HG02759 (cell line): ENCODE results near the gene CTSZ.
A peak's percentile ranks its signal among the peaks of the same experiment; 100 is the strongest.
"Not testable (repeated sequence)": the region's sequence is repeated elsewhere in the genome, so short reads cannot be mapped to it uniquely, and the experiment has no call there.

ENCODE experiments used
- ATAC-seq: cut with Tn5 transposase; IDR thresholded peaks from one replicate; pipeline ENCODE4 v1.9.1; 2021; ENCODE audit warnings: mild to moderate bottlenecking, moderate library complexity; ENCODE audit not compliant: unreplicated experiment

CTSZ gene

GRCh38 chr20:59014680-59015389, 7.8 kb upstream of the CTSZ start:
- ATAC-seq, result no peak

- ATAC-seq, result no peak
Observed at GRCh38 chr20:59013959-59014608, 7.0 kb upstream of the CTSZ start.

- ATAC-seq, result no peak
Observed at GRCh38 chr20:59013031-59013951, 6.2 kb upstream of the CTSZ start.

- not testable (repeated sequence) for ATAC-seq
Observed at GRCh38 chr20:59011874-59012157, 4.8 kb upstream of the CTSZ start.

- ATAC-seq, result no peak
Observed at GRCh38 chr20:59010995-59011873, 4.2 kb upstream of the CTSZ start.

GRCh38 chr20:59010321-59010994, 3.4 kb upstream of the CTSZ start:
- ATAC-seq, result no peak

GRCh38 chr20:59008715-59009336, 1.8 kb upstream of the CTSZ start:
- ATAC-seq, result no peak

- peak; percentile 36 for ATAC-seq
Observed at GRCh38 chr20:59007665-59008511, 834 bp upstream of the CTSZ start.

GRCh38 chr20:59006167-59006863, 739 bp downstream of the CTSZ start:
- ATAC-seq, result no peak

- no peak for ATAC-seq
Observed at GRCh38 chr20:59005523-59006166, 1.4 kb downstream of the CTSZ start.

GRCh38 chr20:59004763-59005522, 2.1 kb downstream of the CTSZ start:
- ATAC-seq, result peak; percentile 69

- peak; percentile 0 for ATAC-seq
Observed at GRCh38 chr20:59004493-59004762, 2.6 kb downstream of the CTSZ start.

GRCh38 chr20:59003836-59004492, 3.1 kb downstream of the CTSZ start:
- no peak for ATAC-seq

GRCh38 chr20:59002874-59003399, 4.1 kb downstream of the CTSZ start:
- ATAC-seq, result no peak

GRCh38 chr20:59002388-59002787, 4.7 kb downstream of the CTSZ start:
- ATAC-seq, result no peak

- ATAC-seq, result no peak
Observed at GRCh38 chr20:59001449-59002171, 5.4 kb downstream of the CTSZ start.
